Measurements from ENCODE around the gene MYO3B. TPM values are rescaled to one million over a fixed set of nuclear protein-coding genes. Genes with fewer than 3 reads are reported as not detected.

MYO3B gene
- total RNA-seq, 1 experiment from 2014 or later = 0.52 TPM

DNA sequence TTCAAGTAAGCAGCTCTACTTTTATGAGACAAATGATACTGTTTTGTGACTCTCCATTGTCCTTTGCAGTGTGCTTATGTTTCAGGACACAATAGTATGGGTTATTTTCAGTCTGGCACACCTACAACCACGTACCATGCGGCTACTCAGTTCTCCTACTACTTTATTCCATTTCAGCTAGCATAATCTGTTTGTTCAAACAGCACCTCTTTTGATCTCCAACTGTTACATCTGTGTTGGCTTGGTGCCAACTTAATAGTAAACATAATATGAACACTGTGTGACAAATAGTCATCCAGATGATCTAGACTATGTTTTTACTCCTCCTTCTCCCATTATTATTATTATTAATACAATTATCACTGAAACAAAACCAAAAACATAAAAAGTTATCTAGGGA lies 40.5 kb downstream of the MYO3B start:
- no peak for DNase-seq (ENCODE audit: low spot score)
- Histone ChIP-seq H3K4me1 (ENCODE audit: insufficient read depth, low read length, poor library complexity, severe bottlenecking) (peaks cover 28% of the 10 kb centered on the region), H3K27ac (ENCODE audit: low read depth, low read length, poor library complexity, severe bottlenecking) (no peak overlapping the region), H3K4me3 (ENCODE audit: low read depth, low read length, poor library complexity, severe bottlenecking) (no peak overlapping the region), H3K36me3 (ENCODE audit: insufficient read depth, low read length, poor library complexity, severe bottlenecking) (no peaks in the 10 kb centered on the region), H3K9me3 (ENCODE audit: low read depth, low read length, poor library complexity, severe bottlenecking) (no peaks in the 10 kb centered on the region), H3K27me3 (replicated peaks; ENCODE audit: insufficient read depth, low read depth, low read length, poor library complexity) (no peaks in the 10 kb centered on the region)
- no TSS peak for BruUV-seq (replicated peaks)
- TF ChIP-seq EZH2 (IDR thresholded peaks at IDR 0.05; ENCODE audit: borderline replicate concordance, low read depth, low read length, poor library complexity, severe bottlenecking) = no peak
- TF ChIP-seq, protein P1, sequence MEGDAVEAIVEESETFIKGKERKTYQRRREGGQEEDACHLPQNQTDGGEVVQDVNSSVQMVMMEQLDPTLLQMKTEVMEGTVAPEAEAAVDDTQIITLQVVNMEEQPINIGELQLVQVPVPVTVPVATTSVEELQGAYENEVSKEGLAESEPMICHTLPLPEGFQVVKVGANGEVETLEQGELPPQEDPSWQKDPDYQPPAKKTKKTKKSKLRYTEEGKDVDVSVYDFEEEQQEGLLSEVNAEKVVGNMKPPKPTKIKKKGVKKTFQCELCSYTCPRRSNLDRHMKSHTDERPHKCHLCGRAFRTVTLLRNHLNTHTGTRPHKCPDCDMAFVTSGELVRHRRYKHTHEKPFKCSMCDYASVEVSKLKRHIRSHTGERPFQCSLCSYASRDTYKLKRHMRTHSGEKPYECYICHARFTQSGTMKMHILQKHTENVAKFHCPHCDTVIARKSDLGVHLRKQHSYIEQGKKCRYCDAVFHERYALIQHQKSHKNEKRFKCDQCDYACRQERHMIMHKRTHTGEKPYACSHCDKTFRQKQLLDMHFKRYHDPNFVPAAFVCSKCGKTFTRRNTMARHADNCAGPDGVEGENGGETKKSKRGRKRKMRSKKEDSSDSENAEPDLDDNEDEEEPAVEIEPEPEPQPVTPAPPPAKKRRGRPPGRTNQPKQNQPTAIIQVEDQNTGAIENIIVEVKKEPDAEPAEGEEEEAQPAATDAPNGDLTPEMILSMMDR (conservative IDR thresholded peaks at IDR 0.05; ENCODE audit: low read depth, low read length) = no peak
- intact Hi-C loops (cut with micrococcal nuclease; ENCODE audit: unreplicated experiment) = no loop called here
- ChIA-PET POLR2A (ENCODE audit: low non-redundant PET) (no interaction called here), CTCF (interaction anchor here (1.0 kb wide), 1 partner anchor 63 kb away, joined by 5 read pairs; no protein-coding TSS in a partner anchor)

DNA sequence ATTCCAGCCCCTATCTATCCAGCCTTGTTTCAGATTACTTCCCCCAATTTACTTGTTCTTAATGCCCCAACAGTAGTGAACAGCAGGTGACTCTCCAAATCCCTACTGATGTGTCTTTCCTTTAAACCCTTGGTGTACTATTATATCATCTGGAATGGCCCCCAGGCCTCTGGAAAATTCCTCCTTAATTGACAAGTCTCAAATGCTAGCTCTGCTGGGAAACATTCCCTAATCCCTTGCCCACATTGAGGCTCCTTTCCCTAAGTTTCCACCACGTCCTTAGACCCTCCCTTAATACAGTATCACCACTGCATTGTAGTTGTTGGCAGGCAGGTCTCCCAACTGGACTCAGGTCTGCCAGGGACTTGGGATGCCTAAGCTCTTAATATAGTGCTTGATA lies 41.0 kb downstream of the MYO3B start:
- intact Hi-C loops (cut with micrococcal nuclease; ENCODE audit: unreplicated experiment) = no loop called here
- H3K27me3 ChIP-seq (replicated peaks; ENCODE audit: insufficient read depth, low read depth, low read length, poor library complexity) = no peaks in the 10 kb centered on the region
- ChIA-PET CTCF (interaction anchor here (1.0 kb wide), 1 partner anchor 63 kb away, joined by 5 read pairs; no protein-coding TSS in a partner anchor), POLR2A (ENCODE audit: low non-redundant PET) (no interaction called here)
- no peak overlapping the region for H3K27ac ChIP-seq (ENCODE audit: low read depth, low read length, poor library complexity, severe bottlenecking)
- BruUV-seq (replicated peaks) = no TSS peak
- H3K36me3 ChIP-seq (ENCODE audit: insufficient read depth, low read length, poor library complexity, severe bottlenecking) = no peaks in the 10 kb centered on the region
- no peaks in the 10 kb centered on the region for H3K9me3 ChIP-seq (ENCODE audit: low read depth, low read length, poor library complexity, severe bottlenecking)
- no peak overlapping the region for H3K4me3 ChIP-seq (ENCODE audit: low read depth, low read length, poor library complexity, severe bottlenecking)
- no peak for DNase-seq (ENCODE audit: low spot score)
- peaks cover 28% of the 10 kb centered on the region for H3K4me1 ChIP-seq (ENCODE audit: insufficient read depth, low read length, poor library complexity, severe bottlenecking)
- TF ChIP-seq, protein P1 (conservative IDR thresholded peaks at IDR 0.05; ENCODE audit: low read depth, low read length) = no peak
- TF ChIP-seq EZH2 (IDR thresholded peaks at IDR 0.05; ENCODE audit: borderline replicate concordance, low read depth, low read length, poor library complexity, severe bottlenecking) = no peak

DNA sequence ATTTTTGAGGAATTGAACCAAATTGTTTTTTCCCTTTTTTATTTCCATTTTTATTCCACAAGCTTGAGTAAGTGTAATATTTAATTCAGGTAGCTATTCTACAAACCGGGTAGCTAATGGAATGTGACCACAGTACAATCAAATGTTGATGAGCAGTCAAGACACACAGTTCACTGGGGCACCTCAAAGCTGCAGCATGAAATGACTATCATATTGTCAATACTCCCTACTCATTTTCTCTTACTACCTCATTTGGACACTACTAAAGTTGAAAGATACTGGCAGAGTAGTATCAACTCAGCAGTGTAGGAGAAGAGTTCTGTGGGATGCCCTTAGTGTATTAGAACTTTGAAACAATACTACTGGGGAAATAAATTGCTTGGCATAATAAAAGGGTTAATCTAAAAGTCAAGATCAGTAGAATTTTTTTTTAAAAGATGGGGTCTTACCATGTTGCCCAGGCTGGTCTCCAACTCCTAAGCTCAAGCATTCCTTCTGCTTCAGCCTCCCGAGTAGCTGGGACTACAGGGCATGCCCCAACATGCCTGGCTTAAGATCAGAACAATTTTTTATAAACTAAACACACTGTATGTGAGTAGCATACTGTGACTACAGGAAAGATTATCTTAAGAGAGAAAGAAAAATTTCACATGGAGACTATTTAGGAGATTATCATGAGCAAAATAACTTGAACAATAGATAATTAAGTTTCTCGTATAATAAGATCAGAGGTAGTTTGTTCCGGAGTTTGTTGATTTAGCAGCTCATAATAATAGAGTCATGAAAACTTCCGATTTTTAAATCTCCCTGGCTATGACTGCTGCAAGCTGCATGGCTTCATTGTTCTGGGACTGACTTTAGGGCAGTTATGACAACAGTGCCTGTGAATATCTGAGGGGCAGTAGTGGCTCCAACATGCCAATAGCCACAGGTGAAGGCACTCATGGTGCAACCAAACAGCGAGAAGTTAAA lies 43.7 kb downstream of the MYO3B start:
- ChIA-PET CTCF (no interaction called here), POLR2A (ENCODE audit: low non-redundant PET) (interaction anchor here (0.6 kb wide), 1 partner anchor 252 kb away, joined by 11 read pairs; no protein-coding TSS in a partner anchor)
- H3K27me3 ChIP-seq (replicated peaks; ENCODE audit: insufficient read depth, low read depth, low read length, poor library complexity) = no peaks in the 10 kb centered on the region
- no TSS peak for BruUV-seq (replicated peaks)
- intact Hi-C loops (cut with micrococcal nuclease; ENCODE audit: unreplicated experiment) = loop anchor here (2.0 kb wide), 1 partner anchor 67 kb away; no protein-coding TSS in a partner anchor
- peaks cover 28% of the 10 kb centered on the region for H3K4me1 ChIP-seq (ENCODE audit: insufficient read depth, low read length, poor library complexity, severe bottlenecking)
- H3K4me3 ChIP-seq (ENCODE audit: low read depth, low read length, poor library complexity, severe bottlenecking) = peak overlapping the region; percentile 16
- H3K36me3 ChIP-seq (ENCODE audit: insufficient read depth, low read length, poor library complexity, severe bottlenecking) = no peaks in the 10 kb centered on the region
- H3K9me3 ChIP-seq (ENCODE audit: low read depth, low read length, poor library complexity, severe bottlenecking) = no peaks in the 10 kb centered on the region
- TF ChIP-seq, protein P1 (conservative IDR thresholded peaks at IDR 0.05; ENCODE audit: low read depth, low read length) = no peak
- no peak for TF ChIP-seq EZH2 (IDR thresholded peaks at IDR 0.05; ENCODE audit: borderline replicate concordance, low read depth, low read length, poor library complexity, severe bottlenecking)
- DNase-seq (ENCODE audit: low spot score) = peak; percentile 80
- H3K27ac ChIP-seq (ENCODE audit: low read depth, low read length, poor library complexity, severe bottlenecking) = peak overlapping the region; percentile 74
